GM21447 (cell line): ENCODE data around the gene LCN15.
"Not testable (repeated sequence)": the region's sequence is repeated elsewhere in the genome, so short reads cannot be mapped to it uniquely, and the experiment has no call there.

Experiments
- ATAC-seq: cut with Tn5 transposase; IDR thresholded peaks from one replicate; pipeline ENCODE4 v1.9.1; 2021; ENCODE audit not compliant: unreplicated experiment

Gene LCN15

GRCh38 chr9:136764301-136764891 is at the start of gene LCN15:
LCN15 (minus strand) TSS chr9:136764518; CDS start chr9:136764488, 30 bp downstream.
- no peak for ATAC-seq

- ATAC-seq, result no peak
Observed at GRCh38 chr9:136808806-136809158, 44.5 kb upstream of the LCN15 start.

GRCh38 chr9:136808075-136808805 is 43.9 kb upstream of the LCN15 start:
- peak; percentile 35 for ATAC-seq

GRCh38 chr9:136807281-136808074 is 43.2 kb upstream of the LCN15 start, which contains the start of gene RABL6:
RABL6 (plus strand) TSS chr9:136807948; CDS start chr9:136808197, 249 bp downstream.
- peak; percentile 62 for ATAC-seq

- ATAC-seq, result no peak
Observed at GRCh38 chr9:136806631-136807201, 42.4 kb upstream of the LCN15 start.

- no peak for ATAC-seq
Observed at GRCh38 chr9:136806067-136806466, 41.7 kb upstream of the LCN15 start.

- ATAC-seq, result no peak
Observed at GRCh38 chr9:136805207-136805740, 41.0 kb upstream of the LCN15 start.

- ATAC-seq, result no peak
Observed at GRCh38 chr9:136804509-136805206, 40.3 kb upstream of the LCN15 start.

GRCh38 chr9:136803551-136804508 is 39.5 kb upstream of the LCN15 start:
- ATAC-seq, result no peak

GRCh38 chr9:136803009-136803550 is 38.8 kb upstream of the LCN15 start:
- not testable (repeated sequence) for ATAC-seq

- ATAC-seq, result no peak
Observed at GRCh38 chr9:136802321-136802720, 38.0 kb upstream of the LCN15 start.

- peak; percentile 33 for ATAC-seq
Observed at GRCh38 chr9:136799854-136800657, 35.7 kb upstream of the LCN15 start.

GRCh38 chr9:136799079-136799853 is 34.9 kb upstream of the LCN15 start:
- no peak for ATAC-seq

- no peak for ATAC-seq
Observed at GRCh38 chr9:136798708-136799078, 34.4 kb upstream of the LCN15 start.

GRCh38 chr9:136796775-136797347 is 32.5 kb upstream of the LCN15 start:
- ATAC-seq, result not testable (repeated sequence)

GRCh38 chr9:136796238-136796774 is 32.0 kb upstream of the LCN15 start, which contains the start of gene CCDC183:
CCDC183 (plus strand) TSS chr9:136796338; CDS start chr9:136796398, 60 bp downstream.
- ATAC-seq, result no peak

GRCh38 chr9:136795000-136795348 is 30.7 kb upstream of the LCN15 start:
- no peak for ATAC-seq
